ENCODE results near the gene ATOSB.

Gene ATOSB

DNA sequence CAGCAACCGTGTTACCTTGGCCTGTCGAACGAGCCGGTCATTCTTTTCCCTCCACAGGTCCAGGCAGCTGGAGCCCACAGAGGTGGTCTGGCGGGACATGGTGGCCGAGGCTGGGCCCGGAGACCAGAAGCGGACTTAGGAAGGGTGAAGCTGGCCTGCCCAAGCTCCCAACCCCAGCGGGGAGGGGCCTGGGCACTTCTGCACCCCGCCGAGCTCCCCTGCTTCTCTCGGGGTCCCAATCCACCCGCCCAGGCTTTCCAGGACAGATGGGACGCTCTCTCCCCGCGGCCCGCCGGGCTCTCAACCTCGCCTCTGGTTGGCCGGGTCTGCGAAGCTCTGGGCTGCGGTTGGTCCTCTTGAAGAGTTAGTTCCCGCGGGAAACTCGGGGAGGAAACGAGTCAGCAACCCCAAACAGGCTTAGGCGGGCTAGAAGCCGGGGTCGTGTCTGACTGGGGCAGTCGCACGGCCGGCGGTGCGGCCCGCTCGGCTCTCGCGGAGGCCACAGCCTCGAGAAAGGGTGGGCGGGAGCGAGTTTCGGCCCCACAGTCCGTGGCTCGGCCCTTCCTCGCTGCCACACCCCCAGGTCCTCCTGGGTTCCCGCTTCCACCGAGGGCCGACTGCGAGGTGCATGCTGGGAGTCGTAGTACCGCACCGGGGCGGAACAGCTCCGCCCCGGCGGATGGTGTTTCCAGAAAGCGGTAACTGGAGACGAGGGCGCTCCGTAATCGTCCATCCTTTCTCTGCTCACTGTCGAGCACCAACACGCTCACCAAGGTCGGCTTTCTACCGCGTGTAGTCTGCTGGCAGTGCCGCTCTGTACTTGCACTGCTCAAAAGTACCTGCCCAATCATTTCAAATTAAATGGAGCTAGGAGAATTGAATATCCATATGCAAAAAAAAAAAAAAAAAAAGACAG, 36.0 kb downstream of the ATOSB start, which contains the start of gene FANCG:
TSS of gene FANCG (minus strand) at position 517 of the 916 bp plus-strand sequence. CDS start at position 99, 418 bp downstream.
- peak; percentile 68 for DNase-seq

DNA sequence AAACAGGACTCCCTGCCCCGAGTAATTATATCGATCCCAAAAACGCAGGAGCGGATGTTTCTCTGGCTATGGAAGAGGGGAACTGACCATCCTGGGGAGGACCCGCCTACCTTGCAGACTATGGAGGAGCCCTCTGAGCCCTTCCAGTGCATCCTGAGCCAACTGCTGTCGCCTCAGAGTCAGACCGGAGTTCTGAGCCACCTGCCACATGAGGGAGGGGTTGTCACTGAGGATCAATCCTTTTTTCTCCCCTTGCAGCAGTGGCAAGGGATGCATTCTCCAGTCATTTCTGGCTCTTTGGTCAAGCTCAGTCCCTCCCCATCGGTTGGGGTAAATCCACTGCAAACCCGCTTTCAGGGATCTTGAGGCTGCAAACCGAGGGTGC, 36.6 kb downstream of the ATOSB start:
- DNase-seq, result no peak

DNA sequence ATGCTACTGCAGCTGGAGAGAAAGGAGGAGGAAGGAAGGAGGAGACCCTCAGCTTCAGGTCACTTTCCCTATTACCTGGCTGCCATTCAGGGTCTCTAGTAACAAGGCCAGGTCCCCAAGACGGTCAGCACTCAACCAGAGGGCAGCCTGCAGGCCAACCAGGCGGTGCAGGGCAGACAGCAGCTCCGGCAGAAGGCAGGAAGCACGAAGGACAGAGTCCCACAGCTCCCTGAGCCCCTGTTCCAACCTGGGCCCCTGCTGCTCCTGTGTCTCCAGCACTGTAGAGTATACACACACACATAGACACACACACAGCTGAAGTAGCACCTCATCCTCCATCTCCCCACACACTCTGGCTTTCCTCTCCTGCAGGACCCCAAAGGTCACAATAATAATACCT, 37.6 kb downstream of the ATOSB start:
- DNase-seq, result no peak

DNA sequence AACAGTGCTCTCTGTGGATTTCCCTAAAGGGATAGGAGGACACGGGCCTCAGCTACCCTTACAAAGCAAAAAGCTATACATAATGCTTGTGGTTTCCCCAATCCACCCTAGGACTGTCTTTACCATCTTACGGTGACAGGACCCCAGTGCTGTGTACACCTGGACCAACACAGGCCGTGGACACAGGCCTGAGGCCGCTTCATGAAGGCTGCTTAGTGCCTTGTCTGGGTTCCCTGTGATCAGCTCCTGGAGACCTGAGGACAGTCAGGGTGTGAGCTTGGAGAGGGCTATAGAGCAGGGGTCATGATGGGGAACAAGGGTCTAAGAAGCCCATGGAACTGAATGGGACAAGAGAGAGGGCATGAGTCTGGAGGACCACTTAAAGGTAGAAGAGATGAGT, 38.8 kb downstream of the ATOSB start:
- no peak for DNase-seq

DNA sequence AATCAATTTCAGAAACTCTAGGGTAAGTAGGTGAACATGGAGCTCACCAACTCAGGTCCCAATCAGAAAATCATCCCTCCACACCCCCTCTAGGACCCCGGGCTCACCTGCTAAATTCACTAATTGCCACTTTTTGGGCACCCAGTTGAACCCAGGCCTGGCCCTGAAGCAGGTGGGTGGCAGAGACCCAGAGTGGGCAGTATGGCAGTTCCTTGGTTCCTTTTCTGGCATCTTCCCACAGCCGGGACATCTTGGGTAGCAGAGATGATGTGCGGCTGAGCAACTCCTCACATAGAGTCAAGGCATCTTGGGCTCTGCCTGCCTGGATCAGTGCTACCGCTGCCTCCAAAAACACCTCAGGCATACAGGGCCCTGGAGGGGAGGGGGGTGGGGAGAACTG, 40.3 kb downstream of the ATOSB start:
- no peak for DNase-seq

DNA sequence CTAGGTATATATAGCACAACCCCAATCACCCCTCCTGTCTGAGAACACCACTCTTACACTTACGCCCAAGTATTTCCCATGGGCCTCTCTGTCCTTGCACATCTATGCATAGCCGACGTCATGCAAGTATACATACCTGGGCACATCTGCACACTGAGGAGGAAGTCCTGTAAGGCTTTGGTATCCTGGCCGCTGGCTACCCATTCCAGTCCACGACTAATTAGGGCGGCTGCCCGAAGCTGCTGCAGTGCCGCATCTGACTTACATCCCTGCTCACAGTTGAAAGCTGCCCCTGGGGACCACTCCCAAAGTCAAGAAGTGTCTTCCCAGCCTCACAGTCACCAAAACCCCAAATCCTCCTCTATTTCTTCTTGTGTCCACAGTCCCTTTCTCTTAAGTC, 40.9 kb downstream of the ATOSB start:
- no peak for DNase-seq

DNA sequence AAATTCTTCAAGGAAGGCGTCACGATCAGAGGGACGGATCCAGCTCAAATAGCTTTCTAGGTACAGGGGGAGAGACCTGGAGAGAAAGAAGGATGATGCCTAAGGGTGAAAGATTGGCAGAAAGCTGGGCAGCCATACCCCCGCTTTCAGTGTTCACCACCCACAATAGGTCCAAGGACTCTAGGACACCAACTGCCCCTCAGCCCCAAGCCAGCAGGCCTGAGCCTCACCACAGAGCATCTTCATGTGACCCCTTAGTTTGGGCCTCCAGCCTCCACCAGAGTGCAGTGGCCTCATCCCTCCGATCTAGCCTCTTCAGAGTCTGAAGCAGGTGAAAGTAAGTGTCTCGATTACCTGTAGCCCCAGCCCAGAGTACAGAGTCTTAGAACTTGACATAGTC, 41.5 kb downstream of the ATOSB start:
- no peak for DNase-seq

DNA sequence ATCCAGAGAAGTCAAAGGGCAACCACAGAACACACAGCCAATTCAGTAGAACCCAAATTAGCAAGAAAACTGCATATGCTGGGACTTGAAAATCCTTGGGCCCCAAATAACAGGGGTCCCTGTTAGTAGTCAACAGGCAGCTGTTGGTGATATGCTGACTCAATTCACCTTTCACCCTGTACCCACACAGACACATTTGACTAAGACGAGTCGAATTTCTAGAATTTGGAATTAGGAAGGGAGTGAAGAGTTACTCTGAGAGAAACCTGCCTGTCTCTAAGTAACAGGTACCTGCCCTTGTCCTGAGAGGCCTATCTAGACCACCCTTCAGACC, 42.4 kb downstream of the ATOSB start:
- no peak for DNase-seq

DNA sequence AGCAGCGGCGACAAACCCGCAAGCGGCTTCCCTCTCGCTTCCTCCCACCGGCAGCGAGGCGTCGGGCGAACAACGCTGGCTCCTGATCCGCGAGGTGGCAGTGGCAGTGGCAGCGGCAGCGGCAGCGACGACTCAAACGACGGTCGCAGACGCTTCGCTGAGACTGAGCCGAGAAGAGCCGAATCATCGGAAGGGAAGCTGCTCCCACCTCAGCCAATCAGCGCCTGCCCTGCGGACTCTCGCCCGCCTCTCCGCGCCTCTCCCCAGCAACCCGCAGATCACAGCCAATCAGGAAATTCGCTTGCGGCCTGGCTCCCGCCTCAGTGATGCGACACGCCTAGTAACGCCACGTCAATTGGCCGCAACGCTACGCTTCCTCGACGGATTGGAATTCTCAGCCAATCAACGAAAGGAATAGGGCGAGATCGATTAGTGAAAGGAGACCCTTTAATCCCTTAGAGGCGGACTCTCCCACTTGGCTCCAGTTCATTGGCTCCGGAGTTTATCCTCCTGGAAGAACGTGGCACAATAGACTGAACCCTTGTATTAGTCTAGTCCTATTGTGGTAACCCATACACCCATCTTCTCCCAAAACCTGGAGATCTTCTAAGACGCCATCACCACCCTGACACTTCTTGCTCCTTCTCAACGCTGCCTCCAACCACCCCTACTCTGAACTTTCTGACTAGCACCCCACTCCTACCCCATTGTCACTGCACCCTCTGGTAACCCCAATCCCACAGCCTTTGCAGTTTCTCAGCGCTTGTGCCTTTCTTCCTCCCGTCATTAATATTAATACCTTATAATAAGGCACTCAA, 43.0 kb downstream of the ATOSB start, which contains the start of gene VCP:
TSS of gene VCP (minus strand) at position 165 of the 818 bp plus-strand sequence. CDS start 272 bp downstream, outside the sequence.
- DNase-seq, result peak; percentile 94

DNA sequence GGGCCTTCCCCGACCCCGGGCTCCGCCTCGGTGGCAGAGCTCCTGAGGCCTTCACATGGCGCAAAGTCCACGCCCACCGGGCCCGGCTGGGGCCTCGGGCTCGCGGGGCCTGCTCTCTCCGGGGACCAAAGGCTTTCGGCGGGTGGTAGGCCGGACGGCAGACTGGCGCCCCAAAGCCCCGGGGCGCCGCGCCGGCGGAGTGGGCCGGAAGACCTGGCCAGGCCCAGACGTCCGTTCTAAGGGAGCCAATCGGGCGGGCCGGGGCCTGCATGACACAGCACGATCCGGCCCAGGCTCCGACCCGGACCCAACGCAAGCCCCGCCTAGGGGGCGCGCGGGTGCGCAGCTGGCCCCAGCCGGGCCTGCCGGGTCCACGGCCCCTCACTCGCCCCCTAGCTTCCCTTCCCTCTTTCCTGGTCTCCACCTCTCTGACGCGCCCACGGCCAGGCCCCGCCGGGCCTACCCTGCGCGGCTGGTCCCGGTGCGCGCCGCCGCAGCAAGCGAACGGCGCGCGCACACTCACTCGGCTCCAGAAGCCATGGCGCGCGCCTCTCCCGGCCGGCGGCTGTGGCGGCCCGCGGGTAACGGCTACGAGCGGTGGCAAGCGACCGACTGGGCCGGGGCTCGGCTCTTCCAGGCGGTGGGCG, 43.7 kb downstream of the ATOSB start:
- peak; percentile 51 for DNase-seq

DNA sequence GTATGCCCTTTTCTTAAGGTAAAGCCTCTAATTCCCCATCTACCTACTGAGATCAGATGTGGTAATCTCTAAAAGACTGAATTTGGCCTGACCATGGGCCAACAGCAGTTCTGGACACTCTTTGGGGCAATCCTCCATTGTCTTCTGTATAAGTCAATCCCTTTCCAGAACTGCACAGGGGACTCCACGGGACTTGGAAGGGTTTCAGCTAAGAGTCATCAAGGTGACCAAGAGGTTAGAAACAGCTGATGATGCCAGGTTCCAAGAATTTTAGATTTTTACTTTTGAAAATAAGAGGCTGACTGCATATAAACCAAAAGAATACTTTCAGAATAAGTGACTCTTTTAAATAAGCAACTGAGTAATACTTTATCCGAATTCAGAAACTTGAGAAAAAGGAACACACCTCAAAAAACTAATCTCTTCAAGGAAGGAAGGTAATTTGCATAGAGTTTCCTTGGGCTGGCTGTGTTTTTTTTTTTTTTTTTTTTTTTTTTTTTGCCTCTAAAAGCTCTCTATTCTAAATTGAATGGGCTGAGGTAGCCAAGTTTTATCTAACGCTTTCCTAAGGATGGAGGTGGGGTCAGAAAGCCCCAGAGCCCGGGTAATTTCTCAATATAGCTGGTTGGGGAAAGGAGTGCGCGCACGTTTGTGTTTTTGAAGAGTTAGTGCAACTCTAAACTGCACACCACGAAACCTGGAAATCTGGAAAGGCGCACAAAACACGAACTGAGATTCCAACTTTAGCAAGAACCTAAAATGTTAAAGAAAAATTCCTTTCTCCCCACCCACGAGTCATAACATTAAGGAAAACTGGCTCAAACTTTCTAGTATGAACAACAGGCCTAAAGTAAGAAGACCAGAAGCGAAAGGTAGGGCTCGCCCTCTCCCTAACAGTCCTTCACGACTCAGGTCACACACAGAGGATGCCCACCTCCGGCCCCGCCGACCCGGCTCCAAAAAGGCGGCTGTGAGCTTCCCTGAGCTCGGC, 44.5 kb downstream of the ATOSB start:
- no peak for DNase-seq

DNA sequence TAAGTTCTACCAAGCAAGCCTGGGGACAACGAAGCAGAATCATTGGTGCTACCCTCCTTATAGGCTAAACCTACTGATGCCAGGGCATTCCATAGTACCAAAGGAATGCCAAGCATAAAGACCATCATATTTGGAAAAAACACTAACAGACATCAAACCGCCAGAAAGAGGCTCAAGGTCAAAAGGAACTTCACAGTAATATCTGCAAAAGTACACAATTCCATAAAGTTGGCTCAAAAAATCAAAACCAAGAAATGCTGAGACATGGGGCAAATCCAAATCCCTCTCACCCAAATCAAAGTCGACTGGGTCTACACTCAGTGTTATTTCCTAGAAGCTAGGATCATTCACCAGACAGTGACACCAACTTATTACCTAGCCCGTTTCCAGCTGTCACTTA, 46.6 kb downstream of the ATOSB start:
- no peak for DNase-seq

DNA sequence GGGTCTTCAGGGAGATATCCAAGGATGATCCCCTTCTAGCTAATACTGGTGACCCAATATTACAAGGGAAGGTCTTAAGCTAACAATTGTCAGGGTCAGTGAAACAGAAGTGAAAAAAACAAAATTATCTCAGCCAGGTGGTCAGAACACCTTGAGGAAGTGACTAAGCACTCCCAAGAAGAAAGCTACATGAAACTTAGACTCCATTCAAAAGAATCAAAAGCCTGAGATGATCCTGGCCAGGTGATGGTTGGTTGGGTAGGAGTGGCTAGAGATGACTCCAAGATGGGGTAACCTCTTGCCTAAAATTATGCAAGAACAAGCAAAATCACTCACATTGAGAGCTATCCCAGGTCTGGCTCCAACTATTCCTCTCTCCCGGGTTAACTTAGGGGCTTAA, 48.6 kb downstream of the ATOSB start:
- no peak for DNase-seq

DNA sequence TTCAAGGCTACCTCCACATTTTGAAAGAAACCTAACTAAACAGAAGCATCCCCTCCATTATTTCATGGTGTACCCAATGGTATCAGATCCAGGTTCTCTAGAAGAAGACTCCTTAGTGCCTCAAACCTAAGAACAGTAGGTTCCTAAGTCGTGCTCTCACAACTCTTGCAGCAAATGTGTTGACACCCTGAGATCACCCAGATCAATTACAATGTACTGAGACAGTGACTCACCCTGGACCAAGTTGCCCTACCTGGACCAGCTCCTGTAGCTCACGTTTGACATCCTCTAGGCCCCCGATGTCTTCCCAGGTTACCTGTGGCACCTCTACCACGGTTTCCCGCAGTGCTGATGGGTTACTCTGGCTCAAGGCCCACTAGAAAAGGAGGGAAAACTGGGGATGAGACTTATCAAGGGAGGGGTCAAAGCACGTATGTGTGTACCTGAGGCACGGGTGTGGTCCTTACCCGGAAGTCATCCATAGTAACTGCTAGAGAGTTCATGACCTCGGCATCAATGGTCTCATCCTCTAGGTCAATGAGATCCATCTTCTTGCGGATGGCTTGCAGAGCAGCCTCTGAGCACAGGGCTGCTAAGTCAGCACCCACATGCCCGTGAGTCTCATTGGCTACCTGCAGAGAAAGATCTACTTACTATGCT, 55.0 kb downstream of the ATOSB start:
- no peak for DNase-seq

DNA sequence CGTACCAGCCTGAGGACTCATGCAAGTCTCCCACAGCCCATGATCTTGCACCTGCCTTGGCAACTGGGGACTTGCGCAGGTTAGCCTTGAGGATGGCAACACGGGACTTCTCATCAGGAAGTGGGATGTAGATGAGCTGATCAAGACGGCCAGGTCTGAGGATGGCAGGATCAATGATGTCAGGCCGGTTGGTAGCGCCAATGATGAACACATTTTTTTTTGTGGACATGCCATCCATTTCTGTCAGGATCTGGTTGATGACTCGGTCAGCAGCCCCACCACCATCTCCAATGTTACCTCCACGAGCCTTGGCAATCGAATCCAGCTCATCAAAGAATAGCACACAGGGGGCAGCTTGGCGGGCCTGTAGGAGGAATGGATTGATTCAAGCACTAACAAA, 56.2 kb downstream of the ATOSB start:
- no peak for DNase-seq

DNA sequence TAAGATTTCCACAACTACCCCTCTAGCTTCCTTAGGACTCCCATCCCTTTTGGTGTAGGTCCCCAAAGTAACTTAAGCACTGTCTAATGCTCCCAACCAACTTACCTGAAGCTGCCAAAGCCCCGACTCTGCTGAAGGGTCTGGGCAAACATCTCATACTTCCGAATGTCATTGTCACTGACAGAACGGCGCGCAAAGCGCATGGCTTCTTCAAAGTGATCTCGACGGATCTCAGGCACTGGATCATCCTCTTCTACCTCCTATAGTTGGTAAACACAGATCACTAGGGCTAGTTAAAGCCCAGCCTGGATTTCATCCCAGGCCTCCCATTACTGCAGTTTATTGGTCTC, 58.4 kb downstream of the ATOSB start:
- no peak for DNase-seq

DNA sequence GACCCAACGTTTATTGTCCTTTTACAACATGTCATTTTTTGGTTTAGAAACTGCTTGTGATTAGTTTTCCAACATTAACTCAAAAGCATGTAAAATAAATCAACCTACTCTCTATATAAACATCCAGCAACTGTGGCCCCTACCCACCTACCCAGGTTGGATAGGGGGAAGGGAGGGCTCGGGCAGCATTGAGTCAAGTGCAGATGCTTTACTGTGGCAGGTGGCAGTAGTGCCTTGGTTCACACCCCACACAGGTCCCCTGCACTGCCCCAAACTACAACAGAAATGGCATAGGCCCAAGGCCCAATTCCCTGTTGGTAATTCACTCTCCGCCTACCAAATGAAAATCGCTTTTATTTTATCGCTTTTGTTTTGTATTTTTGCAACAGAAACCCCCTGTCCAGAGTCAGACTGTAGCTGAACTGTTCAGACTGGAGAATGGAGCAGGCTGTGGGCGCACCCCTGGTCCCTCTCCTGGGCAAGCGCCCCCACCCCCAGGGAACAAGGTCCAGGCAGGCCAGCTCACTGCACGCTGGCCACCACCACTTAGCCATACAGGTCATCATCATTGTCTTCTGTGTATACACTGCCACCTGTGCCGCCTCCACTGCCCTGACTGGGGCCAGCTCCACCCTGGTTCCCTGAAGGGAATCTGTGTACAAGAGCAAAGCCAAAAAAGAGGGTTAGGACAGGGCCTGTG, 58.9 kb downstream of the ATOSB start:
- DNase-seq, result no peak

DNA sequence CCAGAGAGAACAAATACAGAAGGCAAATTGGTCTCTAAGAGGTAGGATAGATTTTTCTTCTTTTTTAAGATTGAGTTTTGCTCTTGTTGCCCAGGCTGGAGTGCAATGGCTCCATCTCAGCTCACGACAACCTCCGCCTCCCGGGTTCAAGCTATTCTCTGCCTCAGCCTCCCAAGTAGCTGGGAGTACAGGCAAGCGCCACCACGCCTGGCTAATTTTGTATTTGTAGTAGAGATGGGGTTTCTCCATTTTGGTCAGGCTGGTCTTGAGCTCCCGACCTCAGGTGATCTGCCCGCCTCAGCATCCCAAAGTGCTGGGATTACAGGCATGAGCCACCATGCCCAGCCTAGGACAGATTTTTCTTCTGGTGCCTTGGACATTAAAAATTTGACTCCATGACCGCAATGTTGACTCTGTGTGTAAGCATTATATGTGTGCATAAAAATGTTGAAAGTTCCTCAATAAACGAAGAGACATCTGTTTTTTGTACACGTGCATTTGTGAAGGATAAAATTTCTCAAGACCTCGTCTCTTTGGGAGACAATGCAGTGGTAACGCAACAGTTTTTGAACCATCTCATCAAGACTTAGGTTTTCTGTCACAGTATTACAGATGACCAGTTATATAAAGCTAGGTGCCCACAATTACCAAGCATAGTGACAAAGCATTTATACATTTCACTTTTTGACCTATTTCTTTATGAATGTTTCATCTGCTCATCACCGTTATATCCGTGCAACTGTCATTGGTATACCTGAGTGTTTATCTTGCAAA, 60.6 kb downstream of the ATOSB start:
- no peak for DNase-seq

DNA sequence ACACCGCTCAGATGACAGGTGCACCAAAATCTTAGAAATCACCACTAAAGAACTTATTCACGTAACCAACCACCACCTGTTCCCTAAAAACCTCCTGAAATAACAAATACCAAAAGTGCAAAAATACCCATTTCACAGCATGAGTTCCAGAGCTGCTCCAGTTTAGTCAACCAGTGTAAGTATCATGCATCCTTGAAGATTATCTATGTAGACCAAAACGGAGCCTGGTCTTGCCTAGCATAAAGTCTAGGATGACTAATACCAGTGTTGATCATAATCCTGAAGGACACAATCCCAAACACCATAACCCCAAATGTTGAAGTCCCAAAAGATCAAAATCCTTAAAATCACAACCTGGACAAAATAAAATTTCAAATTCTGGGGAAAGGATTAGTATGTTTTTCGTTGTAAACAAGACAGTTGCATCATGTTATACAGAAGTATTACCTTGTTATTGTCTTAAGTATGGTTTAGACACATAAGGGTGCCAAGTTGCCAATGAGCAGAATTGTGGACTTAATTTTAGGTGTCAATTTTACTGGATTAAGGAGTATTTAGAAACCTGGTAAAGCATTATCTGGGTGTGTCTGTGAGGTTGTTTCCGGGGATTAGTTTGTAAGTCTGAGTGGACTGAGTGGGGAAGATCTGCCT, 61.4 kb downstream of the ATOSB start:
- DNase-seq, result no peak
